HepG2 (cell line): ENCODE results near the gene ATP6V1F. TPM values are rescaled to one million over a fixed set of nuclear protein-coding genes. Genes with fewer than 3 reads are reported as not detected.

Experiments
- ATAC-seq: fragments of 200-7000 bp; cut with Tn5 transposase; 3 replicates; pipeline ENCODE4 v1.9.1; 2020; ENCODE audit warnings: mild to moderate bottlenecking, moderate library complexity
- BruUV-seq: library from RNA; stranded (reverse); fragments of 400-500 nt; replicated peaks from 2 replicates; lab custom pipeline; 2021; lab: Mats Ljungman, UMichigan
- CTCF ChIA-PET: fragments of 300-600 bp; formaldehyde crosslinking; extraction: SDS; loops from one replicate; lab custom pipeline; 2021; ENCODE audit warnings: low total read pairs, inconsistent platforms, low intra/inter-chr PET ratio; lab: Yijun Ruan, JAX
- POLR2A ChIA-PET: fragments of 350-600 bp; sonication (Branson Sonifier 250); formaldehyde crosslinking; loops from one replicate; lab custom pipeline; 2020; ENCODE audit warnings: antibody characterized with exemption, inconsistent platforms; lab: Yijun Ruan, JAX
- DNase-seq: peaks from one replicate; pipeline ENCODE4 v3.0.0-alpha.2; 2015; ENCODE audit warnings: low spot score
- FAIRE-seq: peaks from 3 replicates; lab custom pipeline; 2011; peaks lifted over from hg19 to GRCh38; lab: Jason Lieb, UNC
- H2AFZ ChIP-seq: one replicate; pipeline ENCODE4 v1.6.1; 2011; ENCODE audit warnings: low read length, inconsistent platforms
- H3K27ac ChIP-seq: fragments of 300-600 bp; 3 replicates; pipeline ENCODE4 v1.8.0; 2011; ENCODE audit warnings: mixed run types, mild to moderate bottlenecking, mixed read lengths, low read length, inconsistent platforms; ENCODE audit not compliant: insufficient read depth; ENCODE audit errors: extremely low read length
- H3K27me3 ChIP-seq, 2 experiments: fragments of 200-600 bp in 1 of 2; 2 replicates in 1 of 2; 3 replicates in 1 of 2; pipeline versions ENCODE4 v1.6.0 to v1.8.0; 2011; ENCODE audit warnings: low read length in 2 of 2, mild to moderate bottlenecking in 2 of 2, moderate library complexity in 2 of 2, inconsistent platforms in 1 of 2; ENCODE audit not compliant: insufficient read depth in 2 of 2, control insufficient read depth in 1 of 2
- H3K36me3 ChIP-seq, 2 experiments: fragments of 200-600 bp in 1 of 2; replicated peaks in 1 of 2; 2 replicates in 1 of 2; 3 replicates in 1 of 2; pipeline versions ENCODE4 v1.5.1 to v1.8.0; 2011; ENCODE audit warnings: low read length in 2 of 2, inconsistent platforms in 1 of 2; ENCODE audit not compliant: insufficient read depth in 2 of 2, control insufficient read depth in 1 of 2
- H3K4me1 ChIP-seq: 2 replicates; pipeline ENCODE4 v1.5.1; 2012; ENCODE audit warnings: low read length, inconsistent platforms; ENCODE audit not compliant: insufficient read depth
- H3K4me2 ChIP-seq: 2 replicates; pipeline ENCODE4 v1.6.0; 2011; ENCODE audit warnings: low read depth, low read length, inconsistent platforms
- H3K4me3 ChIP-seq, 3 experiments: fragments of 200-600 bp in 1 of 3; sonication (generic), shearing (Covaris generic) in 1 of 3; replicated peaks in 1 of 3; 2 replicates each; pipeline ENCODE4 v1.5.1; 2011 to 2016; ENCODE audit warnings: low read length in 3 of 3, inconsistent platforms in 2 of 3, low read depth in 2 of 3, mild to moderate bottlenecking in 2 of 3, control low read depth in 1 of 3, mixed read lengths in 1 of 3; ENCODE audit not compliant: insufficient read depth in 1 of 3
- H3K79me2 ChIP-seq: one replicate; pipeline ENCODE4 v1.6.1; 2011; ENCODE audit warnings: low read length, inconsistent platforms; ENCODE audit not compliant: insufficient read depth
- H3K9ac ChIP-seq: 2 replicates; pipeline ENCODE4 v1.6.0; 2011; ENCODE audit warnings: mild to moderate bottlenecking, low read depth, low read length, inconsistent platforms; ENCODE audit not compliant: insufficient read depth
- H3K9me3 ChIP-seq: 2 replicates; pipeline ENCODE4 v1.5.1; 2012; ENCODE audit warnings: mild to moderate bottlenecking, low read length
- H4K20me1 ChIP-seq: 2 replicates; pipeline ENCODE4 v1.6.0; 2011; ENCODE audit warnings: inconsistent platforms, mild to moderate bottlenecking, low read length, moderate library complexity; ENCODE audit not compliant: insufficient read depth
- CHCHD3 ChIP-seq: sonication (generic); formaldehyde crosslinking; IDR thresholded peaks from 2 replicates; pipeline ENCODE4 v1.8.0; 2022; ENCODE audit warnings: mild to moderate bottlenecking, missing genetic modification reagents, moderate library complexity
- MTA1 ChIP-seq: sonication (generic); formaldehyde crosslinking; IDR thresholded peaks from 2 replicates; pipeline ENCODE4 v1.4.0; 2020; ENCODE audit warnings: missing genetic modification reagents, mild to moderate bottlenecking, borderline replicate concordance
- NR2C2 ChIP-seq: sonication (generic); formaldehyde crosslinking; IDR thresholded peaks from 2 replicates; pipeline ENCODE4 v1.4.0; 2020; ENCODE audit warnings: missing genetic modification reagents, mild to moderate bottlenecking, moderate library complexity, borderline replicate concordance
- NR2F6 ChIP-seq, 2 experiments: IDR thresholded peaks; 2 replicates each; pipeline ENCODE4 v1.6.1; 2016; ENCODE audit warnings: antibody characterized with exemption in 1 of 2, mild to moderate bottlenecking in 1 of 2
- PBX2 ChIP-seq: IDR thresholded peaks from 2 replicates; pipeline ENCODE4 v1.6.1; 2016; ENCODE audit warnings: control low read depth
- RNF2 ChIP-seq: fragments of 450-650 bp; conservative IDR thresholded peaks from 2 replicates; pipeline ENCODE4 v1.6.1; 2016; ENCODE audit warnings: low read depth
- WGBS: methylation state at CpG from one replicate; pipeline ENCODE4 v1.1.6; 2017; ENCODE audit warnings: low lambda C conversion rate; 5-methylcytosine and 5-hydroxymethylcytosine counted together
- in situ Hi-C: cut with HindIII; loops from 2 replicates; pipeline ENCODE4 v1.10.0; 2017; ENCODE audit warnings: low pct_unique_long_range_greater_than_20kb; ENCODE audit not compliant: extremely low pct_ligation_motif_present
- intact Hi-C: fragments of 100-400 bp; cut with micrococcal nuclease; formaldehyde crosslinking; loops from one replicate; pipeline ENCODE4 v1.10.0; 2022; ENCODE audit not compliant: unreplicated experiment
- polyA plus RNA-seq, 8 experiments: library from polyadenylated mRNA; depleted of rRNA in 3 of 8; stranded (reverse) in 7 of 8; unstranded in 1 of 8; fragments of >200 nt; fragmentation: Illumina TruSeq in 4 of 8; extraction: Trizol in 4 of 8; gene quantifications; 2 replicates each; pipeline versions ENCODE4 v1.2.1 to v1.2.3, GENCODE V29; 2011 to 2016; ENCODE audit warnings: low read depth in 4 of 8, missing spikeins in 1 of 8, mixed read lengths in 1 of 8; ENCODE audit not compliant: insufficient read depth in 1 of 8
- total RNA-seq, 5 experiments: library from RNA; depleted of rRNA; stranded (reverse); fragments of >200 nt; fragmentation: Illumina TruSeq; extraction: Trizol; gene quantifications; 2 replicates each; pipeline ENCODE4 v1.2.3, GENCODE V29; 2016; ENCODE audit warnings: low read depth in 1 of 5

ATP6V1F gene
- total and polyA plus RNA-seq, 2 of the 13 experiments (the other 11 are each of a cell fraction or from before 2014, with no cell fraction given) = 87.2 to 132 TPM

DNA sequence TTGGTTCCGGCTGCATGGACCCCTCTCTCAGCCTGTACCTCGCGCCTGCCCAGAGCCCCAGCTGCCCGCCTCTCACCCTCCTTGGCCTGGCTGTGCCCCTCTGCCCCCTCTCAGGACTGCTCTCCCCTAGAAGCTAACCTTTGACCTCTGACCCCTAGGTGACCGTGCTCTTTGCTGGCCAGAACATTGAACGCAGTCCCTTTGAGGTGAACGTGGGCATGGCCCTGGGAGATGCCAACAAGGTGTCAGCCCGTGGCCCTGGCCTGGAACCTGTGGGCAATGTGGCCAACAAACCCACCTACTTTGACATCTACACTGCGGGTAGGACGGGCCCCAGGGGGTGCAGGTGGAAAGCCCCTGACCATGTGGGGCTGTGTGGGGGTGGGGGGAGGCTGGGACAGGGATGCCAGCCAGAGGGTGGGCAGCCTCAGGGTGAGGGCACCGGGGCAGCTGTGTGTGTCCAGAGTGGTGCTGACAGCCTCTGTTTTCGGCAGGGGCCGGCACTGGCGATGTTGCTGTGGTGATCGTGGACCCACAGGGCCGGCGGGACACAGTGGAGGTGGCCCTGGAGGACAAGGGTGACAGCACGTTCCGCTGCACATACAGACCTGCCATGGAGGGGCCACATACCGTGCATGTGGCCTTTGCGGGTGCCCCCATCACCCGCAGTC, 24.4 kb upstream of the ATP6V1F start:
- no peaks in the 10 kb centered on the region for H3K79me2 ChIP-seq
- no peak overlapping the region for H2AFZ ChIP-seq
- BruUV-seq = no TSS peak
- 0 out of 2 replicates have a peak, but pooled peaks cover 4% of the 10 kb centered on the region for H3K4me1 ChIP-seq
- POLR2A ChIA-PET = no interaction called here
- ATAC-seq (no peak), DNase-seq (no peak), FAIRE-seq (no peak)
- 47% methylated on average over 16 of the region's 22 CpGs for WGBS
- H3K9ac ChIP-seq = no peak overlapping the region
- no peak overlapping the region for H3K4me3 ChIP-seq
- H3K27ac ChIP-seq = no peak overlapping the region
- no peak overlapping the region for H3K4me2 ChIP-seq
- H3K27me3 ChIP-seq = peaks cover 4 to 15% of the 10 kb centered on the region in 2 experiments; a peak in 2 of 5 replicates
- intact Hi-C loops = loop anchor here (5.0 kb wide), 1 partner anchor 34 kb away; no protein-coding TSS in a partner anchor
- no peaks in the 10 kb centered on the region for H4K20me1 ChIP-seq
- TF ChIP-seq PBX2 (no peak), CHCHD3 (CRISPR knock-in tag) (no peak), NR2C2 (CRISPR knock-in tag) (0 out of 2 replicates have a peak, but pooled peaks have one; percentile 46), NR2F6 (IDR thresholded peaks at IDR 0.05) (peak; percentile 41; the same call in 1 of the 2 replicates), NR2F6 (CRISPR knock-in tag; IDR thresholded peaks at IDR 0.05) (no peak), RNF2 (no peak), MTA1 (CRISPR knock-in tag) (no peak)
- TF ChIP-seq, all 625 proteins: peak for 2
- in situ Hi-C loops = no loop called here
- Histone ChIP-seq H3K9me3 (no peaks in the 10 kb centered on the region), H3K36me3 (no peaks in the 10 kb centered on the region)
- CTCF ChIA-PET = no interaction called here
